ENCODE measurements around the gene NAPSA.

The NAPSA gene

GRCh38 chr19:50383852-50384684 lies 18.6 kb upstream of the NAPSA start, which contains the start of gene POLD1:
POLD1 (plus strand) TSS chr19:50384347; CDS start chr19:50398852, 14,505 bp downstream.
- TF ChIP-seq, protein P1, sequence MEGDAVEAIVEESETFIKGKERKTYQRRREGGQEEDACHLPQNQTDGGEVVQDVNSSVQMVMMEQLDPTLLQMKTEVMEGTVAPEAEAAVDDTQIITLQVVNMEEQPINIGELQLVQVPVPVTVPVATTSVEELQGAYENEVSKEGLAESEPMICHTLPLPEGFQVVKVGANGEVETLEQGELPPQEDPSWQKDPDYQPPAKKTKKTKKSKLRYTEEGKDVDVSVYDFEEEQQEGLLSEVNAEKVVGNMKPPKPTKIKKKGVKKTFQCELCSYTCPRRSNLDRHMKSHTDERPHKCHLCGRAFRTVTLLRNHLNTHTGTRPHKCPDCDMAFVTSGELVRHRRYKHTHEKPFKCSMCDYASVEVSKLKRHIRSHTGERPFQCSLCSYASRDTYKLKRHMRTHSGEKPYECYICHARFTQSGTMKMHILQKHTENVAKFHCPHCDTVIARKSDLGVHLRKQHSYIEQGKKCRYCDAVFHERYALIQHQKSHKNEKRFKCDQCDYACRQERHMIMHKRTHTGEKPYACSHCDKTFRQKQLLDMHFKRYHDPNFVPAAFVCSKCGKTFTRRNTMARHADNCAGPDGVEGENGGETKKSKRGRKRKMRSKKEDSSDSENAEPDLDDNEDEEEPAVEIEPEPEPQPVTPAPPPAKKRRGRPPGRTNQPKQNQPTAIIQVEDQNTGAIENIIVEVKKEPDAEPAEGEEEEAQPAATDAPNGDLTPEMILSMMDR (IDR thresholded peaks at IDR 0.05; ENCODE audit: low read depth, low read length, missing control alignments), result no peak
- peak; percentile 87 for DNase-seq (ENCODE audit: low read depth)
- peak within 1 kb of the TSS; percentile 91 for H3K4me3 ChIP-seq (ENCODE audit: low read depth, low read length)

GRCh38 chr19:50383001-50383851 lies 17.8 kb upstream of the NAPSA start:
- no peak for DNase-seq (ENCODE audit: low read depth)
- TF ChIP-seq, protein P1 (IDR thresholded peaks at IDR 0.05; ENCODE audit: low read depth, low read length, missing control alignments), result no peak
- peak overlapping the region; percentile 91 for H3K4me3 ChIP-seq (ENCODE audit: low read depth, low read length)

DNA sequence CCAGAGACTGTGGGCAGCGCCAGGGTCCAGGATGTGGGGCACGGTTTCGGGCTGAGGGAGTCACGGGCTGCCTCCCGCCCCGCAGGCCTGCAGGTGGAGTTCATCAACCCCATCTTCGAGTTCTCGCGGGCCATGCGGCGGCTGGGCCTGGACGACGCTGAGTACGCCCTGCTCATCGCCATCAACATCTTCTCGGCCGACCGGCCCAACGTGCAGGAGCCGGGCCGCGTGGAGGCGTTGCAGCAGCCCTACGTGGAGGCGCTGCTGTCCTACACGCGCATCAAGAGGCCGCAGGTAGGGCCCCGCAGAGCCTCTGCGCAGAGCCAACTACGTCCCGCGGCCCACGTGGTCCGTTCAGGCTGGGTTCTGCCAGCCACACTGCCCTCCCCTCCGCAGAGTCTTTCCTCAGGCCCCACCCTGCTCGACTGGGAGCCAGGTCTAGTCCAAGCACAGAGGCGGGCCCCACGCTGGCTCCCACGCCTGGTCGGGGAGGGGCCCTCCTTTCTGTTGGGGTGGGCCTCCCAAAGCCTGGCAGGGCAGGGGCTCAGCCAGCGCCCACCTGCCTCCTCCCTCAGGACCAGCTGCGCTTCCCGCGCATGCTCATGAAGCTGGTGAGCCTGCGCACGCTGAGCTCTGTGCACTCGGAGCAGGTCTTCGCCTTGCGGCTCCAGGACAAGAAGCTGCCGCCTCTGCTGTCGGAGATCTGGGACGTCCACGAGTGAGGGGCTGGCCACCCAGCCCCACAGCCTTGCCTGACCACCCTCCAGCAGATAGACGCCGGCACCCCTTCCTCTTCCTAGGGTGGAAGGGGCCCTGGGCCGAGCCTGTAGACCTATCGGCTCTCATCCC lies 16.7 kb upstream of the NAPSA start:
- DNase-seq (ENCODE audit: low read depth), result no peak
- TF ChIP-seq, protein P1 (IDR thresholded peaks at IDR 0.05; ENCODE audit: low read depth, low read length, missing control alignments), result no peak

DNA sequence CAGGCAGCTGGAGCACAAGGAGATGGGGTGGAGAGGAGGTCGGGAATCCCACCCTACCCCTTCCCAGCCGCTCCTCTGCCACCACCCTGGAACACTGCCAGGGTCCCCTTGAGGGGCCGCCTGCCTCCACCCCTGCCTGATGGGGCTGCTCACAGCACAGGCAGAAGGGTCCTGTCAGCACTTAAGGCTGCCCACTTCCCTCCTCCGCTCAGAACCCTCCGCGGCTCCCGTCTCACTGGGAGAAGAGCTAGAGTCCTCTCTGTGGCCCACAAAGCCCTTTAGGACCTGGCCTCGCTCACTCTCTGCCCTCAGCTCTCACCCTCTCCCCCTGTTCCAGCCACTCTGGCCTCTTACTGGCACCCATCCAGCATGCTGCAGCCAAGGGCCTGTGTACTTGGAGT lies 15.3 kb upstream of the NAPSA start:
- no peak for DNase-seq (ENCODE audit: low read depth)
- no peak overlapping the region for H3K4me3 ChIP-seq (ENCODE audit: low read depth, low read length)
- TF ChIP-seq, protein P1 (IDR thresholded peaks at IDR 0.05; ENCODE audit: low read depth, low read length, missing control alignments), result no peak

More for the DNA sequence above, 16.7 kb upstream of the NAPSA start:
- H3K4me3 ChIP-seq (ENCODE audit: low read depth, low read length), result no peak overlapping the region

GRCh38 chr19:50380137-50380536 lies 14.7 kb upstream of the NAPSA start:
- H3K4me3 ChIP-seq (ENCODE audit: low read depth, low read length), result no peak overlapping the region
- DNase-seq (ENCODE audit: low read depth), result no peak
- TF ChIP-seq, protein P1 (IDR thresholded peaks at IDR 0.05; ENCODE audit: low read depth, low read length, missing control alignments), result no peak

DNA sequence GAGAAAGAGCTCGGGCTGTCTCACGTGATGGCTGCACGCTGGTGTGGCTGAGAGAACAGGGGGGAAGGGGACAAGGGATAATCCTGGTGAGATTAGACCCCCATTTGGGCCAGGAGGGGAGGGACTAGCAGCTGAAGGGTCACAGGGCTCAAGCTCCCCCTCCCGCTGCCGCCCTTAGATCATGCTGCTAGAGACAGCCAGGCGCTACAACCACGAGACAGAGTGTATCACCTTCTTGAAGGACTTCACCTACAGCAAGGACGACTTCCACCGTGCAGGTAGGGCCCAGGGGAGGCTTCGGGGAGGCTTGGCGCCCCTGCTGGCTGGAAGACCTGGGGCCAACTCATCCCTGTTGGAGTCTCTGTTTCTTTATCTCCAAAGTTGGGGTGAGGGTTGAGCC lies 14.2 kb upstream of the NAPSA start:
- DNase-seq (ENCODE audit: low read depth), result no peak
- H3K4me3 ChIP-seq (ENCODE audit: low read depth, low read length), result no peak overlapping the region
- TF ChIP-seq, protein P1 (IDR thresholded peaks at IDR 0.05; ENCODE audit: low read depth, low read length, missing control alignments), result no peak

All from GM12864 (cell line).